GM21447 (cell line): ENCODE data around the gene FANCL.
"Not testable (repeated sequence)": the region's sequence is repeated elsewhere in the genome, so short reads cannot be mapped to it uniquely, and the experiment has no call there.

Source experiments
- ATAC-seq: cut with Tn5 transposase; IDR thresholded peaks from one replicate; pipeline ENCODE4 v1.9.1; 2021; ENCODE audit not compliant: unreplicated experiment

Gene FANCL

DNA sequence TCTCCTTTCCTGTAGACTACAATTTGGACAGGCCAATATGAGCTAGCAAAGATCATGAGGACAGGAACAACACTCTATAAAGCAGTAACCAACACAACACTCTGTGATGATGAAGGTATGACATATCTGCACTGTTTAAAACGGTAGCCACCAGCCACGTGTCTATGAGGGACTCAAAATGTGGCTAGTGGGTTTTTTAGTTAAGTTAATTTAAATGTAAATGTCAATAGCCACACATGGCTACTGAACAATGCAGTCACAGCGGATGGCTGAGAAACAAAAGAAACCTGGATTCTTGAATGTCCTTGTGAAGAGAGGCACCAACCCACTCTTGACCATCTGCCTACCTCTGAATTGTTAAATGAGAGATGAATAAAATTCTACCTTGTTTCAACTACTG, 33.9 kb downstream of the FANCL start:
- ATAC-seq: no peak

DNA sequence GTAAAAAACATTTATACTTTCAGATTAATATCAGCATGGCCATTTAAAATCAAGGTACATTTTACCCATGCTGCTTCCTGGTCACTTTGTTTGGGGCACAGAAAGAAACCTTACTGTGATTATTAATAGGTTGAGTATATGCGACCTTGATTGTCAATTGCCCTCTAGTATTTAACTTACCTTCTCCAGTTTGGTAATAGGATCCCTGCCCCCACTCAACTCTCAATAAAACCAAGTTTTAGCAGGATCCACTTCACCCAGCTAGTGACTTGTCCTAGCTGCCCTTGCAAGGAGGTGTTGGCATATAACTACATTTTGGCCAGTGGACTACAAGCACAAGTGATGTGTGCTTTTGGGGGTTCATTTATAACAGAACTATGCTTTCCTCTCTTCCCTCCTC, 34.3 kb downstream of the FANCL start:
- no peak for ATAC-seq

DNA sequence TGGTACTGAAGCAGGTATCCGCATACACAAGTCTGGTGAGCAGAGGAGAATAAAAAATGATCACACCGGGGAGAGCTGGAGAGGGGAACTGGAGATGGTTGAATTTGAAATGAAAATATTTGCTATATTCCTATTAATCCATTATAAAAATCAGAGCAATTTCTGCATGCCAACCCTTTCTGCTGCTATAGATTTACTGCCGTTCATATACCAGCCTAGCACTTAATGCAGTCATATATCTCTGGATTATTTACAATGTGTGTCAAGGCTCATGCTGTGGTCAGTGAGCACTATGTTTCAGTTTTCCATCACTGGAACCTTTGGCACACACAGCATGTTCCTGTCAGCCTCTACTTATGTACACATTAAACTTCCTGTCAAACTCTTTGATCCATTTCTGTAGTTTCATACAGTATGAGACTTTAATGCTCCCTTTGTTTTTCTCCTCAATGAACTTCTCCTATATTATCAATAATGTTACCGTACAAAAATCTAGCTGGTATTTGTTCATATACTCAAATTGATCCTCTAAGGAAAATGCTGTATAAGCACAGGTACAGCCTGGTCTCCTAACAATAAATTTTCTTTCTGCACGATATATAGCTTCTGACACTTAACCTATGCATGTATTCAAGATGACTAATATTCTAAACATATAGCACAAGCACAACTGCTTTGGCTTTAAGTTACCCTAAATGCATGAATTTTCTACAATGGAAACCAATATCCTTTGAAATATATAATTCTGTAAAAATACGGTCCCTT, 36.7 kb downstream of the FANCL start:
- no peak for ATAC-seq

DNA sequence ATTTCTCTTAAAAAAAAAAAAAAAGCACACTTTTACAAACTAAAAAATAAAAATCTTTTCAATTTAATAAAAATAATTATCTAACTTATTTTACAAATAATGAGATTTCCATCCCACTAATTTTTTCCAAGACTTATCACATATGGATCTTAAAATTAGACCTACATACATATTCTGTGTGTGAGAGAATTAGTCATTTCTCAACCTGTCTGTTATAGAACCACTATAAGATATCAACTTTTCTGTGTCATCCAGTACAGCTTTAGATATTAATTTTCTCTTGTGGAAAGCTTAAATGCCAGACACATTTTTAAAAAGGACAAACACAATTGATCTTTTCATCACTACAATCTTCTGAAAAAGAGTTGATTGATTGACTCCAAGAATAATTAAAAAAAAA, 38.1 kb downstream of the FANCL start:
- no peak for ATAC-seq

DNA sequence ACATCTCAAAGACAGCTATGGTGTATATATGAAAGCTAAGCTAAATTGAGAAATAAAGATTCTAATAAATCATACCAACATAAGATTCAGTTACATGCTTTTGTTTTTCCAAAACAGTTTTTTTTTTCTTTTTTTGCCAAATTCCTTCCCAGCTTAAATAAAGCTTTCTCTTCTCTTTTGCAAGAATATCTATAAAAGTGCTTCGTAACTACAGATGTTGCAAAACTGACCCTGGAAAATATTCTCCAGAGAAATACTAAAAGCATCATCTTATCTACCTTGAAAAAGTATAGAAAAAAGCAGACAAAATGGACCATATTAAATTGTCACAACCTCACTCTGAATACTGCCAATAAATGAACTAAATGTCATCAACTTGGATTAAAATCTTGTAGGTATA, 38.7 kb downstream of the FANCL start:
- ATAC-seq: no peak

DNA sequence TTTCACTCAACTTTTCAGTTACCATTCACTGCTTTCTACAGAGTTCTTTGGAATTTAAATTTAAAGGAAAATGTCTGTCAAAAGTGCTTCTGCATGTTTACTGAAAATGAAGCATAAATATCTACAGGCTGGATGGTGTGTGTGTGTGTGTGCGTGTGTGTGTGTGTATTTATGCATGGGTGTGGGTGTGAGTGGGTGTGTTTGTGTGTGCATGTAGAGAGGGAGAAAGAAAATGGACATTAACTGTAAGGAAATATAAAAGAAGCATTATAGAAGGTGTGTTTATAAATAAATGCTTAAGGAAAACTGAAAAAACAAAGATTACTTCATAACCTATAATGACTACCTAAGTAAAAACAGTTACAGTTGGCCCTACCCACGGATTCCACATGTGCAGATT, 43.2 kb downstream of the FANCL start:
- no peak for ATAC-seq

DNA sequence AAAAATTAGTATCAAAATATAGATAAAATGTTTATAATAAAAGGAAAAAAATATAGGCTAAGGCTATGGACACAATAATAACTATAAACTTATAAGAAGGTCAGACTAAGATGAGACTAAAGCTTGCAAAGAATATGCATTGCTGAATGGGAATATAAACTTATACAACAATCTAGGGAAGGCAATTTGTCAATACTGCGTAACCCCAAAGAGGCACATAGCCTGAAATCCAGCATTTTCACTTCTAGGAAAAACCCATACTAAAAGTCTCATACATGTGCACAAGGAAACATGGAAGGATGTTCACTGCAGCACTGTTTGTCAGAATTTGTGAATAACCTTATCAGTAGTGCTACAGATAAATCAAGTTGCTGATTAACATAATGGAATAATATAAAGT, 45.5 kb downstream of the FANCL start:
- ATAC-seq: no peak

DNA sequence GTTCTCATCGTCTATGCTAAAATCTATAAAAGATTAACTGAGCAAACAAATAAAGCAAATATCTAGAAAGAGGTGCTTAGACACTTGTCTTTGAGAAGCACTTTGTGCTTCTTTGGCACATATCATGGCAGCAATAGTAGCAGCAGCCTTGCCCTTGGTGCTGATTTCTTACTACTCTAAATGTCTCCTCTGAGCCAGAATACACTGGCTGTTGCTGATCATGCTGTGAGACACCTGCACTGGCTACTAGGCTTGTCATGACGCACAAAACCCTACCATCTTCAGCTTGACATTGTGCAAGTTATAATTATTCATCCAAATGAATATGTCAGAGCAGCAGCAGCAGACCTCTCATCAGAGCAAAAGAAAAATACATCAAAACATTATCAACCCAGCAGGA, 46.7 kb downstream of the FANCL start:
- ATAC-seq: no peak

DNA sequence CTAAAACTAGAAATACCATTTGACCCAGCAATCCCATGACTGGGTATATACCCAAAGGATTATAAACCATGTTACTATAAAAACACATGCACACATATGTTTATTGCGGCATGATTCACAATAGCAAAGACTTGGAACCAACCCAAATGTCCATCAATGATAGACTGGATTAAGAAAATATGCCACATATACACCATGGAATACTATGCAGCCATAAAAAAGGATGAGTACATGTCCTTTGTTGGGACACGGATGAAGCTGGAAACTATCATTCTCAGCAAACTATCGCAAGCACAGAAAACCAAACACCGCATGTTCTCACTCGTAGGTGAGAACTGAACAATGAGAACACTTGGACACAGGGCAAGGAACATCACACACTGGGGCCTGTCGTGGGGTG, 54.1 kb downstream of the FANCL start:
- ATAC-seq: not testable (repeated sequence)

DNA sequence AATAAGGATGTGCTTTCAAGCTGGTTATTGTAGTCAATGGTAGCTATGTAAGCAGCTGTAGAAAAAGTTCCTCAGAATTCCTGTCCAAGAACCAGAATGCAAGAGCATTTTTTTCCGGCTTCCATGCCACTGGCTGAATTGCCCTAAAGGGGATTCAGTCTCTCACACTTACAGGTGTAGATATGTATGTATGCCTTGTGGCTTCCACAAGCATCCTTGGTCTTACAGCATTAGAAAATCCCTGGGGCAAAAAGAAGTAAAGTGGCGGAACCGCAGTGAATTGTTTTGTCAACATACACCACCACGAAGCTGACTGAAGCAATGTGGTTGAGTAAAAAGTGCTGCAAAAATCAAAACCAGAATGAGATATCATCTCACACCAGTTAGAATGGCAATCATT, 54.6 kb downstream of the FANCL start:
- no peak for ATAC-seq

DNA sequence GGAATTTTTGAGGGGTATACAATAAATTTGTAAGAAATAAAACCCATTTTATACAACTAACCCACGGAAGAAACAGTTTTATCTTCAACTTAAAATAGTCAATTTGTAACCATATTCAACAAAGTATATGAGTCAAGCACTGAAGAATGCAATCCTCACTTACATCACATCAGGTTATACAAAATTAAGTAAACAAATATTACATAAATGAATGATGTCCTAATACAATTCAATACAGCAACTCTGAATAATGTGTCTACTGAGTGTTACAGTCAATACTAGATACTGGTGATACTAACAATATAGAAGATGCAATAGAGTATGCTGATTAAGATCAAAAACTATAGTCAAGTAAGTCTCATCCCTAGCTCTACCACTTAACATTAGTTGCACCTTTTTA, 58.6 kb downstream of the FANCL start:
- no peak for ATAC-seq

DNA sequence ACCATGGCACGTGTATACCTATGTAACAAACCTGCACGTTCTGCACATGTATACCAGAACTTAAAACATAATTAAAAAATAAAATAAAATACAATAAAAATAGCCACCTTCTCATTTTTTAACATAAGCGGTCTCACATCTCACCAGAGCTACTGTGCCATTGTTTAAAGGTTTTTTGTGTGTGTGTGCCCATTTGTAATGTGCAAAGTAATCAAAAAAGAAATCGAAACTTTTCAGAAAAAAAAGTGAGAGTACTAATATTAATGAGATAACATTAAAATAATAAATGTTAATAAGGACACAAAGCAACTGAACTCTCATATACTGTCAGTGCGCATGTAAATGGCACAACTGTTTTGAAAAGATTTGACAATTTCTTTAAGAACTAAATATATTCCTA, 60.5 kb downstream of the FANCL start:
- ATAC-seq: no peak

DNA sequence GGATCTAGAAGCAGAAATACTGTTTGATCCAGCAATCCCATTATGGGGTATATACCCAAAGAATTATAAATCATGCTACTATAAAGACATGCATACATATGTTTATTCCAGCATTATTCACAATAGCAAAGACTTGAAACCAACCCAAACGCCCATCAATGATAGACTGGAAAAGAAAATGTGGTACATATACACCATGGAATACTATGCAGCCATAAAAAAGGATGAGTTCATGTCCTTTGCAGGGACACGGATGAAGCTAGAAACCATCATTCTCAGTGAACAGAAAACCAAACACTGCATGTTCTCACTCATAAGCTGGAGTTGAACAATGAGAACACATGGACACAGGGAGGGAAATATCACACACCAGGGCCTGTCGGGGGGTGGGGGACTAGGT, 61.0 kb downstream of the FANCL start:
- not testable (repeated sequence) for ATAC-seq

DNA sequence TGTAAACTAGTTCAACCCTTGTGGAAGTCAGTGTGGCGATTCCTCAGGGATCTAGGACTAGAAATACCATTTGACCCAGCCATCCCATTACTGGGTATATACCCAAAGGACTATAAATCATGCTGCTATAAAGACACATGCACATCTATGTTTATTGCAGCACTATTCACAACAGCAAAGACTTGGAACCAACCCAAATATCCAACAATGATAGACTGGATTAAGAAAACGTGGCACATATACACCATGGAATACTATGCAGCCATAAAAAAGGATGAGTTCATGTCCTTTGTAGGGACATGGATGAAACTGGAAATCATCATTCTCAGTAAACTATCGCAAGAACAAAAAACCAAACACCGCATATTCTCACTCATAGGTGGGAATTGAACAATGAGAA, 63.9 kb downstream of the FANCL start:
- ATAC-seq: not testable (repeated sequence)

DNA sequence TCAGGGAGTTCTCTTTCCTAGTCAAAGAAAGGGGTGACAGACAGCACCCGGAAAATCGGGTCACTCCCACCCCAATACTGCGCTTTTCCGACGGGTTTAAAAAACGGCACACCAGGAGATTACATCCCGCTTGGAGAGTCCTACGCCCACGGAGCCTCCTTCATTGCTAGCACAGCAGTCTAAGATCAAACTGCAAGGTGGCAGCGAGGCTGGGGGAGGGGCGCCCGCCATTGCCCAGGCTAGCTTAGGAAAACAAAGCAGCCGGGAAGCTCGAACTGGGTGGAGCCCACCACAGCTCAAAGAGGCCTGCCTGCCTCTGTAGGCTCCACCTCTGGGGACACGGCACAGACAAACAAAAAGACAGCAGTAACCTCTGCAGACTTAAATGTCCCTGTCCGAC, 69.3 kb downstream of the FANCL start:
- ATAC-seq: not testable (repeated sequence)

DNA sequence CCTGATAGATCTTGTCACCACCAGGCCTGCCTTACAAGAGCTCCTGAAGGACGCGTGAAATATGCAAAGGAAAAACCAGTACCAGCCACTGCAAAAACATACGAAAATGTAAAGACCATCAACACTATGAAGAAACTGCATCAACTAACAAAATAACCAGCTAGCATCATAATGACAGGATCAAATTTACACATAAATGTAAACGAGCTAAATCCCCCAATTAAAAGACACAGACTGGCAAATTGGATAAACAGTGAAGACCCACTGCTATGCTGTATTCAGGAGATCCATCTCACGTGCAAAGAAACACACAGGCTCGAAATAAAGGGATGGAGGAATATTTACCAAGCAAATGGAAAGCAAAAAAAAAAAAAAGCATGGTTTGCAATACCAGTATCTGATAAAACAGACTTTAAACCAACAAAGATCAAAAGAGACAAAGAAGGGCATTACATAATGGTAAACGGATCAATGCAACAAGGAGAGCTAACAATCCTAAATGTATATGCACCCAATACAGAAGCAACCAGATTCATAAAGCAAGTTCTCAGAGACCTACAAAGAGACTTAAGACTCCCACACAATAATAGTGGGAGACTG, 70.7 kb downstream of the FANCL start:
- ATAC-seq: not testable (repeated sequence)

DNA sequence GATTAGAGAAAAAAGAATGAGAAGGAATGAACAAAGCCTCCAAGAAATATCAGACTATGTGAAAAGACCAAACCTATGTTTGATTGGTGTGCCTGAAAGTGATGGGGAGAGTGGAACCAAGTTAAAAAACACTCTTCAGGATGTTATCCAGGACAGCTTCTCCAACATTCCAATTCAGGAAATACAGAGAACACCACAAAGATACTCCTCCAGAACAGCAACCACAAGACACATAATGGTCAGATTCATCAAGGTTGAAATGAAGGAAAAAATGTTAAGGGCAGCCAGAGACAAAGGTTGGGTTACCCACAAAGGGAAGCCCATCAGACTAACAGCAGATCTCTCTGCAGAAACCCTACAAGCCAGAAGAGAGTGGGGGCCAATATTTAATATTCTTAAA, 71.3 kb downstream of the FANCL start:
- ATAC-seq: not testable (repeated sequence)

DNA sequence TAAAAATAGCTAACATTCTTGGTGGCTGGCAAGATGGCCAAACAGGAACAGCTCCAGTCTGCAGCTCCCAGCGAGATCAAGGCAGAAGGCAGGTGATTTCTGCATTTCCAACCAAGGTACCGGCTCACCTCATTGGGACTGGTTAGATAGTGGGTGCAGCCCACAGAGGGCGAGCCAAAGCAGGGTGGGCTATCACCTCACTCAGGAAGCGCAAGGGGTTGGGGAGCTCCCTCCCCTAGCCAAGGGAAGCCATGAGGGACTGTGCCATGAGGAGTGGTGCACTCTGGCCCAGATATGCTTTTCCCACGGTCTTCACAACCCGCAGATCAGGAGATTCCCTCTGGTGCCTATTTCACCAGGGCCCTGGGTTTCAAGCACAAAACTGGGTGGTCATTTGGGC, 73.0 kb downstream of the FANCL start:
- ATAC-seq: not testable (repeated sequence)

DNA sequence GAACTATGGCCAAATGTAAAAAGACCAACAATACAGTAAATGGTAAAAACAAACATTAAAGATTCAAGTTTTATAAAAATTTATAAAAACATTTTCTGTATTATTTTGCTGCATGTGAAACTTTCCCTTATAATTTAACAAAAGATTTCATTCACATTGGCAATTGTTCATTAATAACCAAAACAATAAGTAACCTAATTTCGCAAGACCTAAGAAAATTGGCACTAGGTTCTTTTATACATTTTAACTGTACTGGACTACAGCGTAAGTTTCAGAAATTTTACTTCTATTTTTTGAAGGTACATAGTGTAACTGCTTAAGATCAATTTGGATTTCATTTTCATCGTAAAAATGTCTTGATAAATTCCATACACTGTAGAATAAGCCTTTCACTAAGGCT, 77.2 kb downstream of the FANCL start:
- ATAC-seq: no peak

DNA sequence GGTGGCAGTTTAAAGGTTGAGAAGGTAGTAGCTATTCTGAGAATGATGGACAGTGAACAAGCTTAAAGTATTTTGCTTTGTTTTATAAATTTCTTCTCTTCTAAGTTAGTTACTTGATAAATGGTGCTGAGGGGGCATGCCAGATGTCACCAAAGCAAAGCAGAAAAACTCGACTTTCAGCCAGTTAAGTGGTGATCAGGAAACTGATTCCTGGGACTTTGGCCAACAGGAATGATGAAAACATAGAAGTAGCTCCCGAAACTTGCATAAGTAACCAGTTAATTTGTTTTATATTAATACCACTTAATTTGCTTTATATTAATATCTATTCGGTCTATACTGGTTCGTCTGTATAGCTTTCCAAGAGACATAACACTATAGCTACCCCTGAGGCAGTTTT, 82.6 kb downstream of the FANCL start:
- no peak for ATAC-seq

DNA sequence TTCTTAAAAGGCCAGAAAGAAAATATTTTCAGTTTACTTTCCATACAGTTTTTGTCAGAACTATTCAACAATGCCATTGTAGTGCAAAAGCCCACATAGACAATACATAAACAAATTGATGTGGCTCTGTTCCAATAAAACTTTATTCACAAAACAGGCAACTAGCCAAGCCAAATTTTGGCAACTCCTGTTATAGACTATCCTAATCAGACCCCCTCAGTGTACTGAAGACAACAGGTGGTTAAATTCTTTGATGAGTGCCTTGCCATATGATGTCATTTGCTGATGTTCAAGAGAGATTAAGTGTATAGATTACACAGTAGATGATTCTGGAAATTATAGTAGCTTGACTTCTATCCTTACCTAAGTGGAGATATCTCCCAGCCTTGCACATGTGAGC, 83.4 kb downstream of the FANCL start:
- no peak for ATAC-seq

DNA sequence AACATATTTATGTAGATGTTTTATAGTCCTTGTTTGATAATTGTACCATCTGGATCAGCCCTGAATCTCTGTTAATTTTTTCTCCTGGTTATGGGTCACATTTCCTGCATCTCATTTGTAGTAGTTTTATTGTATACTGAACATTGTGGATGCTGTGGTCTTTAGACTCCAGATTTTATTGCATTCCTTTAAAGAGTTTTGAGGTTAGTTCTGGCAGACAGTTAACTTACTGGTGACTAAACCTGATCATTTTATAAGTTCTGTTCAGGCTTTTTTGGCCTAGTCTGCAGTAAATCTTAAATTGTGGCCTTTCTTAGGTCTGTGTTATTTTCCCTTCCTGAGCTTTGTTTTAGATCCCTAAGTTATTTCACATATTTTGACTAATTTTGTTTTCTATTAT, 84.3 kb downstream of the FANCL start:
- no peak for ATAC-seq
